ENCODE measurements around the gene MBD5.

MBD5 gene

DNA sequence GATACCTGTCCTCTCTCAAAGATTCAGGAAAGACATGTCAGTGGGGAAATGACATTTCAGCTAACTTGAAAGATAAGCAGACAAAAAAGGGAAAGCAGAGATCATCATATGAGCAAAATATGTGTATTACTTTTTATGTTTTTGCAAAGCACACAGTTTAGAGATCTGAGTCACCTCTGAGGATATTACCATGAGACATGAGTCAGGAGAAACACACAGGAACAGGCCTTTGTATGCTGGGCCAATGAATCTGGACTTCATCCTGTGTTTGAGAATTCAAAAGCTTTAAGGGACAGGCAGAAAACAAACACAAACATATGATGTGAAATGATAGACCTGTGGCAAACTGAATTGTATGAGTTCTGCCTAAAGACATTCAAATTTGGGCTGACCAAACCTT, 317.6 kb downstream of the MBD5 start:
- DNase-seq (ENCODE audit: extremely low read depth, low read depth), result peak; percentile 14
- TF ChIP-seq, protein P1, sequence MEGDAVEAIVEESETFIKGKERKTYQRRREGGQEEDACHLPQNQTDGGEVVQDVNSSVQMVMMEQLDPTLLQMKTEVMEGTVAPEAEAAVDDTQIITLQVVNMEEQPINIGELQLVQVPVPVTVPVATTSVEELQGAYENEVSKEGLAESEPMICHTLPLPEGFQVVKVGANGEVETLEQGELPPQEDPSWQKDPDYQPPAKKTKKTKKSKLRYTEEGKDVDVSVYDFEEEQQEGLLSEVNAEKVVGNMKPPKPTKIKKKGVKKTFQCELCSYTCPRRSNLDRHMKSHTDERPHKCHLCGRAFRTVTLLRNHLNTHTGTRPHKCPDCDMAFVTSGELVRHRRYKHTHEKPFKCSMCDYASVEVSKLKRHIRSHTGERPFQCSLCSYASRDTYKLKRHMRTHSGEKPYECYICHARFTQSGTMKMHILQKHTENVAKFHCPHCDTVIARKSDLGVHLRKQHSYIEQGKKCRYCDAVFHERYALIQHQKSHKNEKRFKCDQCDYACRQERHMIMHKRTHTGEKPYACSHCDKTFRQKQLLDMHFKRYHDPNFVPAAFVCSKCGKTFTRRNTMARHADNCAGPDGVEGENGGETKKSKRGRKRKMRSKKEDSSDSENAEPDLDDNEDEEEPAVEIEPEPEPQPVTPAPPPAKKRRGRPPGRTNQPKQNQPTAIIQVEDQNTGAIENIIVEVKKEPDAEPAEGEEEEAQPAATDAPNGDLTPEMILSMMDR (IDR thresholded peaks at IDR 0.05; ENCODE audit: low read depth, low read length, missing control alignments), result no peak
- H3K4me3 ChIP-seq (replicated peaks; ENCODE audit: low read depth, low read length), result no peak overlapping the region

DNA sequence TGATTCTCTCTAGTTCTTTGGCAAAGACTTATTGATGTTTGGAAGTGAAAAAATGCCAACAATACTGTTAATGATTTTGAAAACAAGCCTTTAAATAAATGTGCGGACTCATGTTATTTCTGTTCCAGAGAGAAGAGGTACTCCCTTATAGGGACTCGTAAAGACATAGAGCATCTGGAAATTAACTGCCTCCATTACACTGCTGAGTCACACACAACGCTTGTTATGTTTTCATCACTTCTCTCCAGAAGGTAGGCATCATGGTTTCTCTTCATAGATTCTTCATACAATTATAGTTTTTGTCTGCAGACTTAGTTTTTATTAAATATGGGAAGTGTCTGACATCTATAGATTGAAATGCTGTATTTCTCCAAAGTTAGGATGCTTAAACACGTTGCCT, 321.2 kb downstream of the MBD5 start:
- TF ChIP-seq, protein P1 (IDR thresholded peaks at IDR 0.05; ENCODE audit: low read depth, low read length, missing control alignments), result no peak
- DNase-seq (ENCODE audit: extremely low read depth, low read depth), result peak; percentile 35
- H3K4me3 ChIP-seq (replicated peaks; ENCODE audit: low read depth, low read length), result no peak overlapping the region

DNA sequence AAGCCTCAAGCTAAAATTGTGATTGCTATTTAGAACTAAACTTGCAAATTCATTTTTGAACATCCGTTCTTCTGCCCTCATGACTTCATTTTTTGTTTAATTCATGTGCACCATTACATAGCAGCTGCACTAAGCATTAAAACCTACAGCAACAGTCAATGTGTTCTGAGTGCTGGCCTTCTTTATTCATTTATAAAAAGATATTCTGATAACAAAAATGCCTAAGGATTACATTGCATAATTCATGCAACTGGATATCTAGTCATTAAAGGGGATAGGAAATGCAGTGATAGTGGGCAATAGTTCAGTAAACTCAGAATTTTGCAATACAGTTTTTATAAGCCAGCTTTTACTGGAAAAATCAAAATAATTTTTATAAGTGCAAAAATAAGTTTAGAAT, 329.3 kb downstream of the MBD5 start:
- DNase-seq (ENCODE audit: extremely low read depth, low read depth), result no peak
- no peak overlapping the region for H3K4me3 ChIP-seq (replicated peaks; ENCODE audit: low read depth, low read length)
- TF ChIP-seq, protein P1 (IDR thresholded peaks at IDR 0.05; ENCODE audit: low read depth, low read length, missing control alignments), result no peak

DNA sequence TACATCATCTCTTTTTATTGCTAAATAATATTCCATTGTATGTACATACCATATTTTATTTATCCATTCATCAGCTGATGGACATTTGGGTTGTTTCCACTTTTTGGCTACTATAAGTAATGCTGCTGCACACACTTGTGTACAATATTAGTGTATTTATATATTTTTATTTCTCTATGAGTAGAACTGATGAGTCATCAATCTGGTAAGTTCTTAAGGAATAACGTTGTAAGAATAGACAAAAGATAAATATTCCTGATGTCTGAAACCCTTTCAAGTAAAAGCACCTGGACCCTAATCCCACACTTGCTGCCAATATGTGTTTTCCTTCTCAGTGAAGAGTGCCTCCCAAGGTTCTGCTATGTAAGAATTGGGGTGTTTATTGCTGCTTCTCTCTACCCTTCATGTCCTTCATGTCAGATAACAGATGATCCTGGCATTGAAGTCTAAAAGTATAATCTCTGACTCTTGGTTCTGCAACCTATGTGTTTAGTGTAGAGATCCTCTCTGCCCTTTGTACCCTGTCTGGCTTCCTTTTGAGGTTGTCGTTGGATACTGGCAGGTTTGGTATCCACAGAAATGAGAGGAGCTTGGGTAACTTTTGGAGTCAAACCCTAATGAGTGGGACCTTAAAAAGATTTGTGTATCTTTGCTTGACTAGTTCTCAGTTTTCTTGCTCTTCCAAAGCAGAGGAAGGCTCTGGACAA, 330.7 kb downstream of the MBD5 start:
- no peak overlapping the region for H3K4me3 ChIP-seq (replicated peaks; ENCODE audit: low read depth, low read length)
- TF ChIP-seq, protein P1 (IDR thresholded peaks at IDR 0.05; ENCODE audit: low read depth, low read length, missing control alignments), result no peak
- DNase-seq (ENCODE audit: extremely low read depth, low read depth), result no peak

DNA sequence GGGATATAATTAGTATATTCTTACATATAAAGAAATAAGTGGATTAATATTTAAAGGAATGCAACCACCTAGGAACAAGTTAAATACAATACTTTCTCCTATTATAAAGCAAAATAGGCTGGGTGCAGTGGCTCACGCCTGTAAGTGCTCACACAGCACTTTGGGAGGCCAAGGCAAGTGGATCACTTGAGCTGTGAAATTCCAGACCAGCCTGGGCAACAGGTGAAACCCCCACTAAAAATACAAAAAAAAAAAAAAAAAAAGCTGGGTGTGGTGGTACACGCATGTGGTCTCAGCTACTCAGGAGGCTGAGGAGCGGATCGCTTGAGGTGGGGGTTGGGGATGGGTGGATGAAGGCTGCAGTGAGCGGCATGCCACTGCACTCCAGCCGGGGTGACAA, 337.5 kb downstream of the MBD5 start:
- DNase-seq (ENCODE audit: extremely low read depth, low read depth), result no peak
- no peak overlapping the region for H3K4me3 ChIP-seq (replicated peaks; ENCODE audit: low read depth, low read length)
- TF ChIP-seq, protein P1 (IDR thresholded peaks at IDR 0.05; ENCODE audit: low read depth, low read length, missing control alignments), result no peak

DNA sequence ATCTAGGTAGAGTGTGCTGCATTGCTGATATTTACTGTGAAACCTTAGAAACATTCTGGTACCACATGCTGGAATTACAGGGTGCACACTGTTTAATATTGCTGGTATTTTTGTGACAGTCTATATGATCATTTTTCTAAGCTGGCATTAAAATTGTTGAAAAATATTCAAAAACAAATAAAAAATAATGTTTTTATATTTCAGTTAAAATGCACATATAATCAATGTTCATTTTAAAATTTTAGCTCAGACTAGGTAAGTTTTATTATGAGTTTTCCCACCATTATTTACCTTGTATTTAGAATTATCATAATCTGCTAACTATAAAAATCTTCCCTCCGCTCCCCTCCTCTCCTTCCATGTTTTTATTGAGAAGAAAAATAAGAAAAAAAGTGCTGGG, 339.8 kb downstream of the MBD5 start:
- TF ChIP-seq, protein P1 (IDR thresholded peaks at IDR 0.05; ENCODE audit: low read depth, low read length, missing control alignments), result no peak
- DNase-seq (ENCODE audit: extremely low read depth, low read depth), result no peak
- H3K4me3 ChIP-seq (replicated peaks; ENCODE audit: low read depth, low read length), result no peak overlapping the region

Data from HFF-Myc (cell line).